Measurements from ENCODE around the gene ARL3. TPM values are rescaled to one million over a fixed set of nuclear protein-coding genes. Genes with fewer than 3 reads are reported as not detected.

ARL3 gene
- total RNA-seq, 5 donors from 2014 or later (not counting 1 experiment from before 2014, with no cell fraction given) = 2.7 to 5.0 (median 3.5) TPM

- Mint-ChIP-seq H3K9me3 (no peaks in the 10 kb centered on the region), H3K27me3 (no peaks in the 10 kb centered on the region), H3K27ac (peak overlapping the region in 1 of 2 donors; percentile 48), H3K4me3 (no peak overlapping the region), H3K4me1 (peaks cover 22 to 35% (median 31%) of the 10 kb centered on the region in 3 donors), H3K36me3 (no peaks in the 10 kb centered on the region)
- ChIA-PET CTCF (interaction anchor here in 1 of 2 donors (0.5 kb wide), 1 partner anchor 49 kb away, joined by 3 read pairs; no protein-coding TSS in a partner anchor), POLR2A (interaction anchor here in 1 of 2 donors (0.7 kb wide), 1 partner anchor 10 kb away, joined by 4 read pairs; no protein-coding TSS in a partner anchor)
- Histone ChIP-seq H3K36me3 (ENCODE audit: control insufficient read depth in 2 of 2, extremely low read depth in 1 of 2, insufficient read depth in 1 of 2, low read length in 1 of 2) (no peaks in the 10 kb centered on the region), H3K27ac (ENCODE audit: low read length) (no peak overlapping the region), H3K9me3 (no peaks in the 10 kb centered on the region), H3K27me3 (replicated peaks in 1 of 2; ENCODE audit: control insufficient read depth in 2 of 2, extremely low read depth in 1 of 2, insufficient read depth in 2 of 2, low read length in 1 of 2) (no peaks in the 10 kb centered on the region), H3K4me3 (ENCODE audit: control insufficient read depth in 1 of 2, extremely low read depth in 1 of 2, low read length in 1 of 2) (no peak overlapping the region), H3K4me1 (ENCODE audit: control insufficient read depth in 1 of 2, extremely low read depth in 1 of 2, insufficient read depth in 2 of 2, low read length in 2 of 2) (peaks cover 10 to 43% of the 10 kb centered on the region in 2 experiments)
- no peak for ATAC-seq (replicated peaks in 1 of 4)
- WGBS (ENCODE audit: insufficient coverage) = 100% methylated on average over 4 of the region's 9 CpGs
- DNase-seq = no peak
Measured at GRCh38 chr10:102665904-102666509, 48.2 kb downstream of the ARL3 start.

GRCh38 chr10:102661658-102662028 lies 52.6 kb downstream of the ARL3 start:
- CTCF ChIA-PET = interaction anchor here in 1 of 2 donors (1.2 kb wide), 1 partner anchor 52 kb away, joined by 3 read pairs; the partner anchor contains the start of genes ARL3 and SFXN2
- Mint-ChIP-seq H3K27ac (peak overlapping the region; percentile 79 to 87), H3K9me3 (no peaks in the 10 kb centered on the region), H3K4me1 (peaks cover 39 to 45% (median 40%) of the 10 kb centered on the region in 3 donors), H3K36me3 (peaks cover 3% of the 10 kb centered on the region), H3K4me3 (peak overlapping the region; percentile 21 to 68 (median 59)), H3K27me3 (no peaks in the 10 kb centered on the region)
- Histone ChIP-seq H3K4me3 (ENCODE audit: control insufficient read depth in 1 of 2, extremely low read depth in 1 of 2, low read length in 1 of 2) (peak overlapping the region in 1 of 2 donors; percentile 29), H3K27ac (ENCODE audit: low read length) (peak overlapping the region; percentile 51), H3K36me3 (ENCODE audit: control insufficient read depth in 2 of 2, extremely low read depth in 1 of 2, insufficient read depth in 1 of 2, low read length in 1 of 2) (peaks cover 10 to 18% of the 10 kb centered on the region in 2 donors), H3K4me1 (ENCODE audit: control insufficient read depth in 1 of 2, extremely low read depth in 1 of 2, insufficient read depth in 2 of 2, low read length in 2 of 2) (peaks cover 17 to 51% of the 10 kb centered on the region in 2 experiments), H3K9me3 (no peaks in the 10 kb centered on the region), H3K27me3 (replicated peaks in 1 of 2; ENCODE audit: control insufficient read depth in 2 of 2, extremely low read depth in 1 of 2, insufficient read depth in 2 of 2, low read length in 1 of 2) (no peaks in the 10 kb centered on the region)
- 35% methylated on average over 2 of the region's 6 CpGs for WGBS (ENCODE audit: insufficient coverage)
- DNase-seq (no peak), ATAC-seq (replicated peaks in 1 of 4) (peak in 3 of 4 experiments; percentile 20 to 23 (median 22))
- POLR2A ChIA-PET = no interaction called here

- ATAC-seq (replicated peaks in 1 of 4) (peak; percentile 78 to 89 (median 82)), DNase-seq (peak in 27 of 35 experiments; percentile 27 to 71 (median 47))
- WGBS (ENCODE audit: insufficient coverage) = 0% methylated on average over 2 of the region's 22 CpGs
- Mint-ChIP-seq H3K36me3 (peaks cover 8% of the 10 kb centered on the region), H3K9me3 (no peaks in the 10 kb centered on the region), H3K27ac (peak overlapping the region; percentile 85 to 87), H3K4me3 (peak overlapping the region; percentile 28 to 68 (median 41)), H3K4me1 (peaks cover 39 to 45% (median 40%) of the 10 kb centered on the region in 3 donors), H3K27me3 (no peaks in the 10 kb centered on the region)
- peak overlapping the region; percentile 51 for H3K27ac ChIP-seq (ENCODE audit: low read length)
- peaks cover 17 to 51% of the 10 kb centered on the region in 2 experiments for H3K4me1 ChIP-seq (ENCODE audit: control insufficient read depth in 1 of 2, extremely low read depth in 1 of 2, insufficient read depth in 2 of 2, low read length in 2 of 2)
- CTCF ChIA-PET = interaction anchor here in 1 of 2 donors (0.7 to 1.2 kb wide), 4 partner anchors 9 to 53 kb away, joined by 3 read pairs; partner anchors contain the start of genes ARL3 and SFXN2
- peak overlapping the region; percentile 5 to 29 for H3K4me3 ChIP-seq (ENCODE audit: control insufficient read depth in 1 of 2, extremely low read depth in 1 of 2, low read length in 1 of 2)
- peaks cover 16 to 24% of the 10 kb centered on the region in 2 donors for H3K36me3 ChIP-seq (ENCODE audit: control insufficient read depth in 2 of 2, extremely low read depth in 1 of 2, insufficient read depth in 1 of 2, low read length in 1 of 2)
- no peaks in the 10 kb centered on the region for H3K9me3 ChIP-seq
- no peaks in the 10 kb centered on the region for H3K27me3 ChIP-seq (replicated peaks in 1 of 2; ENCODE audit: control insufficient read depth in 2 of 2, extremely low read depth in 1 of 2, insufficient read depth in 2 of 2, low read length in 1 of 2)
- POLR2A ChIA-PET = no interaction called here
Measured at GRCh38 chr10:102660888-102661657, 53.1 kb downstream of the ARL3 start.

GRCh38 chr10:102658802-102659201 lies 55.4 kb downstream of the ARL3 start:
- peaks cover 46 to 56% (median 55%) of the 10 kb centered on the region in 3 donors for H3K4me1 Mint-ChIP-seq
- H3K9me3 Mint-ChIP-seq = no peaks in the 10 kb centered on the region
- peak overlapping the region in 1 of 3 donors; percentile 67 for H3K4me3 Mint-ChIP-seq
- H3K27ac Mint-ChIP-seq = peak overlapping the region; percentile 86 to 87
- peaks cover 22 to 45% of the 10 kb centered on the region in 2 donors for H3K36me3 ChIP-seq (ENCODE audit: control insufficient read depth in 2 of 2, extremely low read depth in 1 of 2, insufficient read depth in 1 of 2, low read length in 1 of 2)
- CTCF ChIA-PET = interaction anchor here (0.6 kb wide), 2 partner anchors 18 to 64 kb away, joined by 3 read pairs; no protein-coding TSS in a partner anchor
- H3K27me3 ChIP-seq (replicated peaks in 1 of 2; ENCODE audit: control insufficient read depth in 2 of 2, extremely low read depth in 1 of 2, insufficient read depth in 2 of 2, low read length in 1 of 2) = no peaks in the 10 kb centered on the region
- peaks cover 17 to 64% of the 10 kb centered on the region in 2 experiments for H3K4me1 ChIP-seq (ENCODE audit: control insufficient read depth in 1 of 2, extremely low read depth in 1 of 2, insufficient read depth in 2 of 2, low read length in 2 of 2)
- no peaks in the 10 kb centered on the region for H3K9me3 ChIP-seq
- POLR2A ChIA-PET = interaction anchor here in 1 of 2 donors (0.6 kb wide), 1 partner anchor 16 kb away, joined by 4 read pairs; no protein-coding TSS in a partner anchor
- H3K27ac ChIP-seq (ENCODE audit: low read length) = peak overlapping the region; percentile 53
- 35% methylated on average over 3 of the region's 5 CpGs for WGBS (ENCODE audit: insufficient coverage)
- ATAC-seq (replicated peaks in 1 of 4) (no peak), DNase-seq (no peak)
- peaks cover 19% of the 10 kb centered on the region for H3K36me3 Mint-ChIP-seq
- H3K27me3 Mint-ChIP-seq = no peaks in the 10 kb centered on the region
- H3K4me3 ChIP-seq (ENCODE audit: control insufficient read depth in 1 of 2, extremely low read depth in 1 of 2, low read length in 1 of 2) = no peak overlapping the region

- Histone ChIP-seq H3K9me3 (no peaks in the 10 kb centered on the region), H3K4me3 (ENCODE audit: control insufficient read depth in 1 of 2, extremely low read depth in 1 of 2, low read length in 1 of 2) (no peak overlapping the region), H3K4me1 (ENCODE audit: control insufficient read depth in 1 of 2, extremely low read depth in 1 of 2, insufficient read depth in 2 of 2, low read length in 2 of 2) (peaks cover 24 to 70% of the 10 kb centered on the region in 2 experiments), H3K27me3 (replicated peaks in 1 of 2; ENCODE audit: control insufficient read depth in 2 of 2, extremely low read depth in 1 of 2, insufficient read depth in 2 of 2, low read length in 1 of 2) (no peaks in the 10 kb centered on the region), H3K27ac (ENCODE audit: low read length) (peak overlapping the region; percentile 53), H3K36me3 (ENCODE audit: control insufficient read depth in 2 of 2, extremely low read depth in 1 of 2, insufficient read depth in 1 of 2, low read length in 1 of 2) (peaks cover 22 to 51% of the 10 kb centered on the region in 2 donors)
- WGBS (ENCODE audit: insufficient coverage) = 69% methylated on average over 8 of the region's 13 CpGs
- Mint-ChIP-seq H3K4me1 (peaks cover 53 to 62% (median 61%) of the 10 kb centered on the region in 3 donors), H3K4me3 (peak overlapping the region in 1 of 3 donors; percentile 67), H3K9me3 (no peaks in the 10 kb centered on the region), H3K36me3 (peaks cover 23% of the 10 kb centered on the region), H3K27ac (peak overlapping the region; percentile 86 to 87), H3K27me3 (no peaks in the 10 kb centered on the region)
- ChIA-PET CTCF (interaction anchor here in 1 of 2 donors (0.6 kb wide), 1 partner anchor 18 kb away, joined by 3 read pairs; no protein-coding TSS in a partner anchor), POLR2A (interaction anchor here in 1 of 2 donors (0.6 kb wide), 1 partner anchor 16 kb away, joined by 4 read pairs; no protein-coding TSS in a partner anchor)
- peak in 1 of 4 experiments; percentile 26 for ATAC-seq (replicated peaks in 1 of 4)
- no peak for DNase-seq
Measured at GRCh38 chr10:102657984-102658724, 56.0 kb downstream of the ARL3 start.
